Amniotic epithelial cell (primary cell): ENCODE measurements around the gene NR2F2.

Source experiments
- DNase-seq: peaks from one replicate; pipeline ENCODE4 v3.0.0-alpha.2; 2010; ENCODE audit warnings: low read depth

NR2F2 gene

DNA sequence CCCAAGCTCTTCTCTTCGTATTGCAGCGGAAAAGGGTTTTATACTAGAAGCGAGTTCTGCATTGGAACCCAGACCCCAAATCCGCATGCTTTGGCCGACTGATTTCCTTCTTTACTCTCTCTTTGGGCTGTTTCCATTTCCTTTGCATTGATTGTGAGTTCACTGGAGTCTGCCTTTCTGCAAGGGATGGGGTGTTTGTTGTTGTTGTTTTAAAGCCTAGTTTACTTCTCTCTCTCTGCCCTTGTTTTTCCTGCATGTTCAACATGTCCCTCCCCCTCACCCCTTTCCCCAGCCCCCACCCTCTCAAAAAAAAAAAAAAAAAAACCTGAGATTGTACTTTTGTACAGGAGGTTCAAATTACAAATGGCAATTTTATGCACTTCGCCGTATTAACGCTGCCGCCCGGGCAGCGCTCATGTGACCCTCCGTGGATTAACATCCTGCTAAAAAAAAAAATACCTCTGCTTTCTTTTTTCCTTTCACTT lies 2.2 kb downstream of the NR2F2 start:
- no peak for DNase-seq

DNA sequence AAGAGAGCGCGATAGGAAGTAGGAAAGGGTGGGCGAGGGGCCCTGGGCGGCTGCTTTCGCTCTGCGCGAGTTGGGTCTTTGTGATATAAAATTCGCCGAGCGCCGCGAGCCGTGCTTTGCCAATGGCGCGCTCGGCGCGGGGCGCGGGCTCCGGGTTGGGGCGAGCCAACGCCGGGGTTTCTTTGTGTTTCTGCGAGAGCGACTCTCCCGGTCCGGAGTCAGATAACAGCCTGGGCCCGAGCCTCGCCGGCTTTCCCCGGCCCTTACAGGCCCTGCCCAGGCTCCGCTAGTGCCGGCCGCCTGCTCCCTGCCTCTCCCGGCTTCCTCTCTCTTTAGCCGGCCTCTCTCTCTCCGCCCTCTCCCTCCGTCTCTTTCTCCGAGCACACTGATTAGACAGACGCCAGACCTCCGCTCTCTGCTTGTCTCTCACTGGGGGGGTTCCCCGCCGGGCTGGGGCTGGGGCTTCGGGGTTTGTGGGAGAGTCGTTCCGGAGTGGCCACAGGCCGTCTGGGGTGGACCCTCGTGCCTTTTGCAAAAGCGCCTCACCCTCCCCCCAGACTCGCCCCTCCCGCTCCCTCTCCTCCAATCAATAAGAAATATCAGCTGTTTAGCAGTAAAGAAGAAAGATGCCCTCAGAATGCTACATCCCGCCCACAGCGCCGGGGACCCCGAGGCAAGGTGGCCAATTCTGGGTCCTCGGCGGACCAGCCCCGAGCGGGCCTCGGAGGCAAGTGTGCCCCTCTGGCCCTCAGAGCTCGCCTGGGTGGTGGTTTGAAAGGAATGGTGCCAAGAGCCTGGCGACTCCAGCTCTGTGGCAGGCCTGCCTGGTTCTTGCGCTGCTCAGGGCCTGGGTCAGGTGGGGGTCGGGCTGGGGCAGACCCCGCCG lies 2.9 kb downstream of the NR2F2 start:
- no peak for DNase-seq

DNA sequence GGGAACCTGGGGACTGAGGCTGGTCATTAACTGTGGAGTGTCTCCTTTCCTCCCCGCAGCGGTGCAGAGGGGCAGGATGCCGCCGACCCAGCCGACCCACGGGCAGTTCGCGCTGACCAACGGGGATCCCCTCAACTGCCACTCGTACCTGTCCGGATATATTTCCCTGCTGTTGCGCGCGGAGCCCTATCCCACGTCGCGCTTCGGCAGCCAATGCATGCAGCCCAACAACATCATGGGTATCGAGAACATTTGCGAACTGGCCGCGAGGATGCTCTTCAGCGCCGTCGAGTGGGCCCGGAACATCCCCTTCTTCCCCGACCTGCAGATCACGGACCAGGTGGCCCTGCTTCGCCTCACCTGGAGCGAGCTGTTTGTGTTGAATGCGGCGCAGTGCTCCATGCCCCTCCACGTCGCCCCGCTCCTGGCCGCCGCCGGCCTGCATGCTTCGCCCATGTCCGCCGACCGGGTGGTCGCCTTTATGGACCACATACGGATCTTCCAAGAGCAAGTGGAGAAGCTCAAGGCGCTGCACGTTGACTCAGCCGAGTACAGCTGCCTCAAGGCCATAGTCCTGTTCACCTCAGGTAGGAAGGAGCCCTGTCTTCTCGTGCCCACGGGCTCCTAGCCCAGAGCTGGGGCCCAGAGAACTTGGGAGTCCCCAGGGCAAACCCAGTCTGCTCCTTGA lies 3.7 kb downstream of the NR2F2 start:
- no peak for DNase-seq

DNA sequence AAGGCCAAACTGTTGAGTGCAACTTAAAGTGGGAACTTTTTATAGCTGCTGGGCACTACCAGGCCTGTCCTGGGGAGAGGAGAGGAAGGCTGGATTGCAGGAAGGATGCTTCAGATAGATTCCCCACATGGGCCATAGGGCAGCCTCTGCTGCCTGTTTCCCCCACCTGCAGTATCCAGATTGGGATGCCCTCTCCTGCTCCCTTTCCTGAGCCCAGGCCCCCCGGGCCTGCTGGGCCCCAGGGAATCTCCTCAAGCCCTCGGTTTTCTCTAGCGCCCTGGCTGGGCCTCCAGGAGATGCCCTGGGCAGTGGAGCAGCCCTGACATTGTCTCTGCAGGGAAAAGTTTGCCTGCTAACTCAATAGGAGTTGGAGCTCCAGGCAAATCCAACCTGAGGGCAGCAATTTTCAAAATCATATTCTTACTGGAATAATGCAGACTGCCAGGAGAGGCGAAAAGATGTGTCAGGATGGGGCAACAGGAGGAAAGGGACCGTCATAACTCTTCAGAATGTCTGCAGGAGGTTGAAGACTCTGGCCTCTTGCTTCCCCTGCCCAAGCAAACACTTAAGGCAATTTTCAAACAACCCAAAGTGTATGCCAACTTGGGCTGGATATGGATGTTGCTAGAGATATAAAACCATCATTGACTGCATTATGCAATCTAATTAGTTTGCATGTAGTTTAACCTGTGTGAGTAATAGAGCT lies 4.4 kb downstream of the NR2F2 start:
- DNase-seq = no peak

DNA sequence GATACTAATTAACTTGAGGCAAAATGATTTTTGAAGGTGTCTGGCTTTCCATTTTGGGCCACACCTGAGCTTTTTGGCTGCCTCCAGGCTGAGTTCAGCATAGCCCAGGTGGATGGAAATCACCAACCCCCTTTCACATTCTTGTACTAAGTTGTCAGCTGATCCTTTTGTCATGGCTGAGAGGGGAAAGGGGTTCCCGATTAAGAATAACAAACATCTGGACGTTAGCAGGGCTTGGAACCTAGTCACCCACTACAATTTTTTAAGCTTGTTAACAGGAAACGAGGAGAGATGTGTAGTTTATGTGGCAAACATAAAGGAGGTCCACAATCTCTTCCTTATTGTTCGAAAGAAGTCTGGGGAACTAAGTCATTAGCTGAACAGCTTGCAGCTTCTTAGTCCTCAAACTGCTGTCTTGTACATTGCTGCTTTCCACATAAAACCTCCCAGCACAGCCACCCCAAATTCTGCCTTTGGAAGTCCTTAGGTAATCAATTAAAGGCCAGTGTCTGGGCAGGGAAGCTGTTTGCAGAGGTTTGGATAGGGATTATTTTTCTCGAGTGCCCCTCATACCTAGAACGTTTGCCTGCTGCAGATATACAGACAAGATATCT lies 5.0 kb downstream of the NR2F2 start:
- DNase-seq = no peak

DNA sequence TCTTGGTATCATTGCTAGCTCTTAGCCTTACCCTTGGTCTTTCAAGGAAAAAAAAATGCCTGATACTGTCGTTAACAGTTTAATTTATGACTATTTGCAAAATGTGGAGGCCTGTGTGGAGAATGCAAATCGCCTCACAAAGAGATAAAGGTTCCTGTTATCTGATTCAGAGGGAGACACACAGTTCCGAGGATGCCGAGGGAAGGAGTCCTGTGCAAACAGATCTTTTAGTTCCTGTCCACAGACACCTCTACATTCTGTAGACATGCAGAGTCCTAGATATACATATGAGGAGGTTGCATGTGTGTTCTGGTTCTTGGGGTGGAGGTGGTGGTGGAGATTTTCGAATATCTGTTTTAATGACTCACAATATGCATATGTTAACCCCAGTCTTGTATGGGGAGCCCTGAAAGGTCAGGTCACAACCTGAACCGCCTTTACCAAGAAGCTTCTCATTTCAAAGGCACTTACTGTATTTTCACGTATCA lies 5.7 kb downstream of the NR2F2 start:
- no peak for DNase-seq

DNA sequence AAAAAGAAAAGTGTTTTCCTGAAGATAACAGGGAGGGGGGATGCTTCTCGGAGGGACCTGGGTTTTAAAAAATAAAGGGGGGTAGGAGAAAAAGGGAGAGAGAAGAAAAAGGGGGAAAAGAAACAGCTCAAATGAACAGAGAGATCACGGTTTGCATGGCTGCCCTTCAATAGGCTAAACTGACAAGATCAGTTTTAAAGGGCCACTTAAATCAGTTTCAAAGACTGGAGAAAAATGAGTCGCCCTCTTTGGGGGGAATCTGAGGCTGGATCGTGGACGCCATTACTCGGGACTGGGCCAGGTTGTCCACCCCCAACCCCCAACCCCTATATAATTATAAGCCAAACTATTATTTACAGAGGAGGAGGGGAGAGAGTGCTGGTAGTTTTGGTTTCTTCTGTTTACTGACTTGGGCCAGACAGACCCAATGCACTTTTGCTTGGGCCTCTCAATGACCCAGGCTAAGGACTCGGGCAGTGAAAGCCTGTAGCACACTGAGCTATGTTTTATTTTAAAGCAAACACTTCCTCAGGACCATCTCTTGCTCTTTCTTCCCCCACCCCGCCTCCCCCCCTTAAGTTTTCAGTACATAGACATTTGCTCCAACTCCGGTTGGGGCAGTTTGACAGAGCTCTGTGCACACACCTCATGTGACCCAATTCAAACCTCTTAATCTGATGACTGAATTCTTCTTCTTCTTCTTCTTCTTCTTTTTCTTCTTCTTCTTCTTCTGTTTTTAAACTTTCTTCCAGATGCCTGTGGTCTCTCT lies 6.3 kb downstream of the NR2F2 start:
- DNase-seq = no peak

DNA sequence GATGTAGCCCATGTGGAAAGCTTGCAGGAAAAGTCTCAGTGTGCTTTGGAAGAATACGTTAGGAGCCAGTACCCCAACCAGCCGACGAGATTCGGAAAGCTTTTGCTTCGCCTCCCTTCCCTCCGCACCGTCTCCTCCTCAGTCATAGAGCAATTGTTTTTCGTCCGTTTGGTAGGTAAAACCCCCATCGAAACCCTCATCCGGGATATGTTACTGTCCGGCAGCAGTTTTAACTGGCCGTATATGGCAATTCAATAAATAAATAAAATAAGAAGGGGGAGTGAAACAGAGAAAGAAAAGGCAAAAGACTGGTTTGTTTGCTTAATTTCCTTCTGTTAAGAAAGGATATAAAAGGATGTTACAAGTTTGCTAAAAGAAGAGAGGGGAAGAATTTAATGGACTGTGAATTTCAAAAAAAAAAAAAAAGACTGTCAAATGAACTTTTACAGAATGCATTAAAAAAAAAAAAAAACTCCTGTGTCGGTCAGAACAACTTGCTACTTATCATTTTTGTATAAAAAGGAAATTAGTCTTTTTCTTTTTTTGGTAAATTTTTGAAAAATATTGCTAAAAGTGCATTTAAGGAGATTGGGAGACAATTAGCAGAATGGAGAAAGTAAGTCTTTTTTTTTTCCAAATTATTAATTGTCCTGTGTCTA lies 7.0 kb downstream of the NR2F2 start:
- no peak for DNase-seq

DNA sequence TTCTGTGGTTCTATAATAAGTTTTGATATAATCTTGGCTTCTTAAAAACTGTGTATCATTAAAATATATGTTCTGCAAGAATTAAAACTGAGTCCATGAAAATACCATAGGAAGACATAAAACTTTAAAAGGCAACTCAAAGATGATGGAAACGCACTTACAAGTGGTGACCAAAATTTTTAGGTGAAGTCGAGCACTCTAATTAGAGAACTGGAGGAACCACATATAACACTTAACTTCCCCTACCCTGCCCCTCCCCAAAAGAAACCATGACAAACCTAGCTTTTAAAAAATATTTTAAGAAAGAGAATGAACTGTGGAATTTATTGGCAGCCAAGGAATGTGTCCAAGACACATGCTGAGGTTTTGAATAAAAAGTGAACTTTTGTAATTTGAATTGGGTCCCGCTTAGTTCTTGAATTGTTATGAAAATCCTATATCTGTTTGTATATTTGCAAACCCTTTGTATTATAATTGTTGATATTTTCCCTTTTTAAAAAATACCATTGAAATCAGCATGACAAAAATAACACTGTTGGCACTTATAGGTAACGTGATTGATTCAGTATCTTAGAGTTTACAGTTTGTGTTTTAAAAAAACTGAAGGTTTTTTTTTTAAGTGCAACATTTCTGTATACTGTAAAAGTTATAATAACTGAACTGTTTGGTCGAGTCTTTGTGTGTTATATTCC lies 7.7 kb downstream of the NR2F2 start:
- DNase-seq = no peak

DNA sequence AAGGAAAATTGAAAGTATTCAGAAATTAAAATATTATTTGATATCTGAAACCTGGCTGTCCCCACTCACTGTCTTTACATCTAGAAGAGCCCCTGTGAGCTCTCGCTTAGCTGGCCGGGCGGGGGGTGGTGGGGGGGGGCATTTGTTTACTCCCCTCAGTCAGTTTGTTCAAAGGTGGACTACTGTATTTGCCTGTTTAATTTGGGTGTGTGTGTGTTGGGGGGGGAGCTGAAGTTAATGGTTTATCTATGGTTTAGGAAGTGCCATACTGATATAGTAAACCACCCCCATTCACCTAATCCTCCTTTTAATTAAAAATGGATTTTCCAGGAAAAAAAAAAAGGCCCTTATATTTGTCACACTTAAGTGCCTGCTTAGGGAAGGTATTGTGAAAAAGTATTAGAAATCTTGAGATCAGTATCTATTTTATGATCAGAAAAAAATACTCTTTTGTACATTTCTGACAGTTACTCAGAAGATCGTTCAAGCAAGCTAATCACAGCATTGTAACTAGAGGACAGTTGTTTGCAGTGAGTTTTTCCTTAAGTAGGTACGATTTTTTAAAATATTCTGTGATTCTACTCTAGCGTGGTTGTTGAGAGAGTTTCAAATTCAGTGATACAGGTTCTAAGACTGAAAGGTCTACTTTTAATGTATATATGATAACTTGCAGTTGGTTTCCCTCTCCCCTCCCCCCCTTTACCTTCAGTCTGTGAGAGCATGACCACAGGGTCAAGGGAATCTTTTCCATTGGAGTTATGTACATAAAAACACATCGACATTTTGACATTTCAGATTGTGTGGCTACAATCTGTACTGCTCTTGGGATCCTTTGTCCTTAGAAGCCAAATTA lies 8.5 kb downstream of the NR2F2 start:
- no peak for DNase-seq

DNA sequence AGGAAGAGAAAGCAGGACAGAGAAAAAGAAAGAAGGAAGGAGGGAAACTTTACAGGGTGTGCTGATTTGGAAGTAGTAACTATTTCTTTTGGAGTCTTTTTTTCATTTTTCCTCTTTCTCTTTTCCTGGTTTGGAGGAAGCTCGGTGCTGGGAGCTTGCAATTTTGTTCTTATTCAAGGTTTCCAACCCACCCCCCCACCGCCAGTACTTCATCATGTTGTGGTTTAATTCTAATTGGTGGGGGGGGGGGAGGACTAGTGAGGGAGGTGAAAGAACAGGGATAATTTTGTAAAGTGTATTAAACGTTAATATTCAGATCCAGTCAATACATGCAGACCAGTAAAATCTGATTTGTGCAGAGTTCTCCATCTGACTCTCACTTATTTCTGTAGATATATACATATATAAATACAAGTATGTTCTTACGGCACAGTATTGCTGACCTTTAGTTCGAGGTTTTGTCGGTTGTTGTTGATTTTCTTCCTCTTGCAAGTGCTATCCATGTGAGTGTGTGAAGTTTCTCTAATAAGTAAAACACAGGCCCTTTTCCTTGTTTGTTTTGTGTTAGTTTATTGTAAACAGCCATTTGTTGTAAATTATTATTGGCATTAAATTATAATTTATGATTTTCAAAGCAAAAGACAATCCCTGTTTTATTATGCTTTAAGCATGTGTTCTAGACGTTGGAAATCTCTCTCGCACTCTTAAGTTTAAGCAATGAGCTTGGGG lies 9.3 kb downstream of the NR2F2 start:
- DNase-seq = peak; percentile 48

DNA sequence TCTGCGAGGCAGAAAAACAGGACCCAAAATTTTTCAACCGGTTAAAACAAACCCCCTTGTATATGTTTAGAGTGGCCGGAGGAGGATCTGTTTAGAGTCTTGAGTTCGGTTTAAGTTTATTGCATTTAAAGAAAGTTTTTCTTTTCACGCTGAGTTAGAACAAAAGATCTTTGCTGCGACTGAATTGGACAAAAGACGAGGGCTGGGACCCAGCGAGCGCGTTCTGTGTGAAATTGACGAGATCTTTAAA lies 9.8 kb downstream of the NR2F2 start:
- DNase-seq = no peak

DNA sequence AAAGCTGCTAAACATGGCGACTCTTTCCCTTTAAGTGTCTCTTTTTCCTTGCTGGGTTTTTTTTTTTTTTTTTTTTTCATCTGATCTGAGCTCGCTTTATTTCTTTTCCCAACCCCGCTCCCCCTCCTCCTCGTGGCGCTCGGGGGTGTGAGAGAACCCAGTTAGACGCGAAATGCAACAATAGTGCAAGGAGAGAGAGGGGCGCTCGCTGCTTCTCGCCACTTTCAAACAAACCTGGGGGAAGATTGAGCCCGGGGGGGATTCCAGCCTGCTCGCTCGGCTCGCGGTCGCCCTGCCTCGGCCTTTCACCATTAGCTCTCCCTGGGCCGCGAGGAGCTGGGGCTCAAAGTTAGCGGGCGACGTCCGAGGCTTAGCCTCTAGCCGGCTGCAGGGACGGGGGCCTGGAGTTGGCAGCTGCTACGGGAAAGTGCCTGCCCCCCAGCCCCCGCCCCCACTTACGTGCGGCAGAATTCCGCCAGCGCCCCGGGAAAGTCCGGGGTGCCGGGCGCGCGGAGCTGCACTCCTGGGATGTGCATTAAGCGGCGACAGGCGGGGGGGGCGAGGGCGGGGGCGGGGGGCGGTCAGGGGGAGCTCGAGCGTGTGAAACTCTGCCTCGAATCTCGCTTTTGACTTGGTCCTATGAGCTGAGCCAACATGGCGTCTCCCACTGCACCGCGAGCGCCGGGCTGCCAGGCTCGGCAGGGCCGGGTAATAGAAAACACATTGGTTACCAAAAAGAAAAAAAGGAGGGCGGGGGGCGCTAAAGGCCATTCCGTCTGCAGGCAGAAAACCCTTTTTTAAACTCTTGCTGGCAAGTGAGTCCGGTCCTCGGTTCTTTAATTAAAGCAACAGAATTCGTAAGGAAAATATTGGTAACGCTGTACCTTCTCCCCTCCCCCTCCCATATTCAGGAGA lies 10.4 kb downstream of the NR2F2 start:
- peak; percentile 61 for DNase-seq

DNA sequence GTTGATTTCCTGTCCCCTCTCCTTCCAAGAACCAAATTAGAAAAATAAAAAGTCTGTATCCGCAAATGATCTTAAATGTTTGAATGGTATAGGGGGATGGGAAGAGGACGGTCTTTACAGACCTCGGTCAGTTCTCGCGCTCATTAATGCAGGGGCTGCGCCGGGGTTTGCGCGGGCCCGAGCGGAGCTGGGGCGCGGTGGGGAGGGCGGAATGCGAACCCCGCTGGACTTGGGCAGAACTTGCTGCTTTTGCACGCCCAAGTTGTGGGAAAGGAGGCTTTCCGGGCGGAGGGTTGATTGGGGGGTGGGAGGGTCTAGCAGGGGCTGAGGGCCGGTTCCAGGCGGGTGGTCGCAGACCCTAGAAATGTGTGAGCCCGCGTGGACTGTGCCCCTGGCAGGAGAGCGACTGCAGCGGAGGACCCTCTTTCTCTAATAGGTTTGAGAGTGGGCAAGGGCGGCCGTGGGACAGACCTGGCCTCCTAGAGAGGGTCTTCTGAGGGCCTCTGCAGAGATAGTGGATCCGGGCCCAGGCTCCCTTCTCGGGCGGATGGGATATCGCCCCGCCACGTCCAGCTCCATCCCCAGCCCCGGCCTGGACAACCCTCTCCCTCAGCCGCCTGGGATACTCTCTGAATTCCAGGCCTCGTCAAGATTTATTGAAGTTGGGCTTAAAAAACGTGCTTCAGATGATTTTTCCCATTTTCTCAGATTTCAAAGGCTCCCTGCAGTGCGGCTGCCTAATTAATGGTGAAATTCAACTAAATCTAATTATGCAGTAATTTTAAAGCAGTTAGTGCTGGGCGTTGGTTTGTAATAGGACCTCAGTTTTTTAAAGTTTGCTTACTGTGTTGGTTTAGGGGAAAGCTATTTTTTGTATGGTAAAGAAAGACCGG lies 11.3 kb downstream of the NR2F2 start:
- no peak for DNase-seq

DNA sequence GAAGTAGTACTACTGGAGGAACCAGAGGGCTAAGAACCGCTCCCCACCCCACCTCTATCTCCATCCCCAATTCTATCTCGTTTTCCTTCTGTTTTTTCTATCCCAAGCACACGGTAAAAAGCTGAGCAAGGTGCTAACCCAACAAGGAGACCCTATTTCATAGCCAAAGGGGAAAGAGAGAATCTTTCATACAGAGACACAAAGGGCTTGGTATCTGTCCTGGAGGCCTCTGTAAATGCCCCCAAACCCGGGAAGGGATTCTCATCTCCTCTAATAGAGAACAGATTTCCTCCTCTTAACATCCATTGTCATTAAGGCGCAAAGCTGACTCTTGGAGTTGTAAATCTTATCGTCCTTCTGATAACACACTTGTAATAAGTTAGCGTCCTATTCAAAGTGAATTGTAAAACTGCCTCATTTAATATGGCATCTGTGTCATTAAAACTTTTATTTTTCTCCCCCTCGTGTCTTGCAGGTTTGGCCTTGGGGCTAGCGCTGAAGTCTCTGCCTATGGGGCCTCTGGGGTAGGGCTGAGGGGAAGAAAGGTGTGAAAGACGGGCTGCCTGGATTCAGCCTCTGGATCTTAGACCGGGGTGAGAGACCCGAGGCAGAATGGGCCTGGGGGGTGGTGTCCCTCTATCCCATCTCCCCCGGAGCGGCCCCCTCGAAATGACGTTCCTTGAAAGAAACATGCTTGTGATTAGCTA lies 12.1 kb downstream of the NR2F2 start:
- DNase-seq = no peak
